ENCODE results near the gene CARD16.
"Not testable (repeated sequence)": the region's sequence is repeated elsewhere in the genome, so short reads cannot be mapped to it uniquely, and the experiment has no call there.

The CARD16 gene

GRCh38 chr11:105044557-105045524, at the start of gene CARD16:
TSS of gene CARD16 (minus strand) at chr11:105045335. CDS start at chr11:105045297, 38 bp downstream.
- H3K4me3 ChIP-seq (ENCODE audit: low read length, poor library complexity, severe bottlenecking): peak within 1 kb of the TSS; percentile 78
- H3K4me2 ChIP-seq (ENCODE audit: low read depth, low read length, poor library complexity, severe bottlenecking): peak within 1 kb of the TSS; percentile 90
- H3K79me2 ChIP-seq (ENCODE audit: insufficient read depth, low read length); H3K27me3 ChIP-seq (ENCODE audit: insufficient read depth, low read length, poor library complexity, severe bottlenecking); H3F3A ChIP-seq (ENCODE audit: low read depth); H3K9me2 ChIP-seq (replicated peaks; ENCODE audit: low read depth, low read length); H3K9me3 ChIP-seq (ENCODE audit: insufficient read depth, low read depth, low read length); H3K36me3 ChIP-seq (ENCODE audit: insufficient read depth, low read length); H4K20me1 ChIP-seq (ENCODE audit: insufficient read depth, low read length, poor library complexity, severe bottlenecking): not testable (repeated sequence)
- peaks cover 31% of the 10 kb centered on the region for H3K4me1 ChIP-seq (ENCODE audit: insufficient read depth, low read length, poor library complexity, severe bottlenecking)
- peak within 1 kb of the TSS; percentile 72 for H3K9ac ChIP-seq (ENCODE audit: low read depth, low read length, poor library complexity, severe bottlenecking)
- peak within 1 kb of the TSS; percentile 89 for H2AFZ ChIP-seq (ENCODE audit: low read length)

GRCh38 chr11:105092256-105093239, 47.4 kb upstream of the CARD16 start:
- no peaks in the 10 kb centered on the region for H3F3A ChIP-seq (ENCODE audit: low read depth)
- H3K27me3 ChIP-seq (ENCODE audit: insufficient read depth, low read length, poor library complexity, severe bottlenecking): no peaks in the 10 kb centered on the region
- H3K9me3 ChIP-seq (ENCODE audit: insufficient read depth, low read depth, low read length): no peaks in the 10 kb centered on the region
- no peaks in the 10 kb centered on the region for H3K9me2 ChIP-seq (replicated peaks; ENCODE audit: low read depth, low read length)
- H3K4me1 ChIP-seq (ENCODE audit: insufficient read depth, low read length, poor library complexity, severe bottlenecking): no peaks in the 10 kb centered on the region
- H3K36me3 ChIP-seq (ENCODE audit: insufficient read depth, low read length): no peaks in the 10 kb centered on the region
- H3K4me2 ChIP-seq (ENCODE audit: low read depth, low read length, poor library complexity, severe bottlenecking): no peak overlapping the region
- TF ChIP-seq, protein P1, sequence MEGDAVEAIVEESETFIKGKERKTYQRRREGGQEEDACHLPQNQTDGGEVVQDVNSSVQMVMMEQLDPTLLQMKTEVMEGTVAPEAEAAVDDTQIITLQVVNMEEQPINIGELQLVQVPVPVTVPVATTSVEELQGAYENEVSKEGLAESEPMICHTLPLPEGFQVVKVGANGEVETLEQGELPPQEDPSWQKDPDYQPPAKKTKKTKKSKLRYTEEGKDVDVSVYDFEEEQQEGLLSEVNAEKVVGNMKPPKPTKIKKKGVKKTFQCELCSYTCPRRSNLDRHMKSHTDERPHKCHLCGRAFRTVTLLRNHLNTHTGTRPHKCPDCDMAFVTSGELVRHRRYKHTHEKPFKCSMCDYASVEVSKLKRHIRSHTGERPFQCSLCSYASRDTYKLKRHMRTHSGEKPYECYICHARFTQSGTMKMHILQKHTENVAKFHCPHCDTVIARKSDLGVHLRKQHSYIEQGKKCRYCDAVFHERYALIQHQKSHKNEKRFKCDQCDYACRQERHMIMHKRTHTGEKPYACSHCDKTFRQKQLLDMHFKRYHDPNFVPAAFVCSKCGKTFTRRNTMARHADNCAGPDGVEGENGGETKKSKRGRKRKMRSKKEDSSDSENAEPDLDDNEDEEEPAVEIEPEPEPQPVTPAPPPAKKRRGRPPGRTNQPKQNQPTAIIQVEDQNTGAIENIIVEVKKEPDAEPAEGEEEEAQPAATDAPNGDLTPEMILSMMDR (conservative IDR thresholded peaks at IDR 0.05; ENCODE audit: low read length): no peak
- TF ChIP-seq EZH2phosphoT487 (IDR thresholded peaks at IDR 0.05; ENCODE audit: borderline replicate concordance): no peak
- no peaks in the 10 kb centered on the region for H3K79me2 ChIP-seq (ENCODE audit: insufficient read depth, low read length)
- no peak overlapping the region for H3K9ac ChIP-seq (ENCODE audit: low read depth, low read length, poor library complexity, severe bottlenecking)
- H3K4me3 ChIP-seq (ENCODE audit: low read length, poor library complexity, severe bottlenecking): no peak overlapping the region
- H4K20me1 ChIP-seq (ENCODE audit: insufficient read depth, low read length, poor library complexity, severe bottlenecking): no peaks in the 10 kb centered on the region
- no peak overlapping the region for H2AFZ ChIP-seq (ENCODE audit: low read length)

- H3K9me3 ChIP-seq (ENCODE audit: insufficient read depth, low read depth, low read length): no peaks in the 10 kb centered on the region
- no peaks in the 10 kb centered on the region for H4K20me1 ChIP-seq (ENCODE audit: insufficient read depth, low read length, poor library complexity, severe bottlenecking)
- no peaks in the 10 kb centered on the region for H3K79me2 ChIP-seq (ENCODE audit: insufficient read depth, low read length)
- no peak overlapping the region for H3K4me3 ChIP-seq (ENCODE audit: low read length, poor library complexity, severe bottlenecking)
- no peaks in the 10 kb centered on the region for H3K36me3 ChIP-seq (ENCODE audit: insufficient read depth, low read length)
- no peaks in the 10 kb centered on the region for H3K9me2 ChIP-seq (replicated peaks; ENCODE audit: low read depth, low read length)
- H3K27me3 ChIP-seq (ENCODE audit: insufficient read depth, low read length, poor library complexity, severe bottlenecking): no peaks in the 10 kb centered on the region
- TF ChIP-seq EZH2phosphoT487 (IDR thresholded peaks at IDR 0.05; ENCODE audit: borderline replicate concordance): no peak
- TF ChIP-seq, protein P1 (conservative IDR thresholded peaks at IDR 0.05; ENCODE audit: low read length): no peak
- no peak overlapping the region for H3K4me2 ChIP-seq (ENCODE audit: low read depth, low read length, poor library complexity, severe bottlenecking)
- no peak overlapping the region for H3K9ac ChIP-seq (ENCODE audit: low read depth, low read length, poor library complexity, severe bottlenecking)
- peak overlapping the region; percentile 55; the same call in 1 of the 2 replicates for H2AFZ ChIP-seq (ENCODE audit: low read length)
- no peaks in the 10 kb centered on the region for H3F3A ChIP-seq (ENCODE audit: low read depth)
- peaks cover 10% of the 10 kb centered on the region for H3K4me1 ChIP-seq (ENCODE audit: insufficient read depth, low read length, poor library complexity, severe bottlenecking)
These were observed 36.4 kb upstream of the CARD16 start for GRCh38 chr11:105081412-105082150.

- not testable (repeated sequence) for H3K4me3 ChIP-seq (ENCODE audit: low read length, poor library complexity, severe bottlenecking); H3K9me2 ChIP-seq (replicated peaks; ENCODE audit: low read depth, low read length); H3K27me3 ChIP-seq (ENCODE audit: insufficient read depth, low read length, poor library complexity, severe bottlenecking); H4K20me1 ChIP-seq (ENCODE audit: insufficient read depth, low read length, poor library complexity, severe bottlenecking); H3K9me3 ChIP-seq (ENCODE audit: insufficient read depth, low read depth, low read length); H3K79me2 ChIP-seq (ENCODE audit: insufficient read depth, low read length); H3F3A ChIP-seq (ENCODE audit: low read depth); H3K4me2 ChIP-seq (ENCODE audit: low read depth, low read length, poor library complexity, severe bottlenecking); H3K36me3 ChIP-seq (ENCODE audit: insufficient read depth, low read length); H3K9ac ChIP-seq (ENCODE audit: low read depth, low read length, poor library complexity, severe bottlenecking)
- peaks cover 10% of the 10 kb centered on the region for H3K4me1 ChIP-seq (ENCODE audit: insufficient read depth, low read length, poor library complexity, severe bottlenecking)
- peak overlapping the region; percentile 55; the same call in 1 of the 2 replicates for H2AFZ ChIP-seq (ENCODE audit: low read length)
These were observed 35.2 kb upstream of the CARD16 start for GRCh38 chr11:105080171-105080906.
